ENCODE measurements around the gene SRD5A3. TPM values are rescaled to one million over a fixed set of nuclear protein-coding genes. Genes with fewer than 3 reads are reported as not detected.
A peak's percentile ranks its signal among the peaks of the same experiment; 100 is the strongest.

The SRD5A3 gene
- total and polyA plus RNA-seq, 9 of the 15 experiments (the other 6 are each of a cell fraction or from before 2014, with no cell fraction given), result 2.5 to 37.0 (median 13.3) TPM

DNA sequence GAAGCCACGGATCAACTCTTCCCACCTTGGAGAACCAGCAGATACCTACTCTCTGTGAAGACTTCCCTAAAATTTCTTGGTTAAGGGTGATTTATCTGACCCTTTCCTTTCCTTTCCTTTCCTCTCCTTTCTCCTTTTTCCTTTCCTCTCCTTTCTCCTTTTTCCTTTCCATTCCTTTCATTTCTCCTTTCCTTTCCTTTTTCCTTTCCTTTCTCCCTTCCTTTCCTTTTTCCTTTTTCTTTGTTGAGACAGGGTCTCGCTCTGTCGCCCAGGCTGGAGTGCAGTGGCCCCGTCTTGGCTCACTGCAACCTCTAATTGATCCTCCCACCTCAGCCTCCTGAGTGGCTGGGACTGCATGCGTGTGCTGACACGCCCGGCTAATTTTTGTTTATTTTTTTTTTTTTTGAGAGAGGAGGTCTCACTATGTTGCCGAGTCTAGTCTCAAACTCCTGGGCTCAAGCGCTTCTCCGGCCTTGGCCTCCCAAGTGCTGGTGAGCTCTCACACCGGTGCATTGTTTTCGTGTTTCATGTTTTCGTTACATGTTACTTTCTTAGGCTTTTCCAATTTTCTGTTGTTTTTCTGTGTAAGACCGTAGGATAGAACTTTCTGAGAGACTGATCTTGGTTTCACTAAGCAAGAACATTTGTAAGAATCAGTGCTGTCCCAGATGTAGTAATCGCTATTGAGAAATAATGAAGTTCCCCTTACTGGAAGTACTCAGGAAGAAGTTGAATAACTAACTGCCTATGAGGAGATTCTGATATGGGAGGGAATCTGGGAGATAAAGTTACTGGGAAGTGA, 51.7 kb downstream of the SRD5A3 start (continued):
- TF ChIP-seq KLF16 (IDR thresholded peaks at IDR 0.05), result no peak
- TF ChIP-seq, protein P1, sequence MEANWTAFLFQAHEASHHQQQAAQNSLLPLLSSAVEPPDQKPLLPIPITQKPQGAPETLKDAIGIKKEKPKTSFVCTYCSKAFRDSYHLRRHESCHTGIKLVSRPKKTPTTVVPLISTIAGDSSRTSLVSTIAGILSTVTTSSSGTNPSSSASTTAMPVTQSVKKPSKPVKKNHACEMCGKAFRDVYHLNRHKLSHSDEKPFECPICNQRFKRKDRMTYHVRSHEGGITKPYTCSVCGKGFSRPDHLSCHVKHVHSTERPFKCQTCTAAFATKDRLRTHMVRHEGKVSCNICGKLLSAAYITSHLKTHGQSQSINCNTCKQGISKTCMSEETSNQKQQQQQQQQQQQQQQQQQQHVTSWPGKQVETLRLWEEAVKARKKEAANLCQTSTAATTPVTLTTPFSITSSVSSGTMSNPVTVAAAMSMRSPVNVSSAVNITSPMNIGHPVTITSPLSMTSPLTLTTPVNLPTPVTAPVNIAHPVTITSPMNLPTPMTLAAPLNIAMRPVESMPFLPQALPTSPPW (CRISPR knock-in tag; IDR thresholded peaks at IDR 0.05), result no peak
- TF ChIP-seq ATF4 (CRISPR knock-in tag; IDR thresholded peaks at IDR 0.05), result no peak
- 0 out of 2 replicates have a peak, but pooled peaks have one; percentile 20 for TF ChIP-seq THRAP3 (IDR thresholded peaks at IDR 0.05; ENCODE audit: borderline replicate concordance)
- peak; percentile 31 to 58; a peak in 1 of 4 replicates for TF ChIP-seq ARNT (IDR thresholded peaks at IDR 0.05)
- peak; percentile 91; the same call in 1 of the 2 replicates for TF ChIP-seq LARP7 (IDR thresholded peaks at IDR 0.05)
- no peak for TF ChIP-seq JUNB (CRISPR knock-in tag; conservative IDR thresholded peaks at IDR 0.05)
- TF ChIP-seq ZBTB2 (IDR thresholded peaks at IDR 0.05), result peak; percentile 60
- no peak for TF ChIP-seq ZBED1 (IDR thresholded peaks at IDR 0.05)
- TF ChIP-seq DDX20 (tag; IDR thresholded peaks at IDR 0.05; ENCODE audit: low read depth), result no peak
- no peak for TF ChIP-seq ZFP36 (IDR thresholded peaks at IDR 0.05; ENCODE audit: low read depth, low read length, partially characterized antibody)
- peak; percentile 64; the same call in 1 of the 2 replicates for TF ChIP-seq ZEB2 (IDR thresholded peaks at IDR 0.05)
- no peak for TF ChIP-seq GTF2A2 (tag; IDR thresholded peaks at IDR 0.05)
- TF ChIP-seq ZFPM2 (CRISPR knock-in tag; IDR thresholded peaks at IDR 0.05), result no peak
- peak in 1 of 2 experiments; percentile 2; a peak in 1 of 4 replicates for TF ChIP-seq SIN3A (IDR thresholded peaks at IDR 0.05; ENCODE audit: borderline replicate concordance in 2 of 2, control insufficient read depth in 1 of 2, low read depth in 2 of 2, low read length in 2 of 2)
- TF ChIP-seq, protein P2, sequence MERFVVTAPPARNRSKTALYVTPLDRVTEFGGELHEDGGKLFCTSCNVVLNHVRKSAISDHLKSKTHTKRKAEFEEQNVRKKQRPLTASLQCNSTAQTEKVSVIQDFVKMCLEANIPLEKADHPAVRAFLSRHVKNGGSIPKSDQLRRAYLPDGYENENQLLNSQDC (CRISPR knock-in tag; IDR thresholded peaks at IDR 0.05), result no peak
- TF ChIP-seq ELF1 (tag; IDR thresholded peaks at IDR 0.05), result no peak
- TF ChIP-seq CEBPG (CRISPR knock-in tag; IDR thresholded peaks at IDR 0.05), result no peak
- TF ChIP-seq CEBPG (tag; conservative IDR thresholded peaks at IDR 0.05 in 1 of 2, IDR thresholded peaks at IDR 0.05 in 1 of 2), result peak; percentile 42 to 66
- TF ChIP-seq, protein P3, sequence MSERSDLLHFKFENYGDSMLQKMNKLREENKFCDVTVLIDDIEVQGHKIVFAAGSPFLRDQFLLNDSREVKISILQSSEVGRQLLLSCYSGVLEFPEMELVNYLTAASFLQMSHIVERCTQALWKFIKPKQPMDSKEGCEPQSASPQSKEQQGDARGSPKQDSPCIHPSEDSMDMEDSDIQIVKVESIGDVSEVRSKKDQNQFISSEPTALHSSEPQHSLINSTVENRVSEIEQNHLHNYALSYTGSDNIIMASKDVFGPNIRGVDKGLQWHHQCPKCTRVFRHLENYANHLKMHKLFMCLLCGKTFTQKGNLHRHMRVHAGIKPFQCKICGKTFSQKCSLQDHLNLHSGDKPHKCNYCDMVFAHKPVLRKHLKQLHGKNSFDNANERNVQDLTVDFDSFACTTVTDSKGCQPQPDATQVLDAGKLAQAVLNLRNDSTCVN (CRISPR knock-in tag; IDR thresholded peaks at IDR 0.05), result peak; percentile 61; the same call in 1 of the 2 replicates
- TF ChIP-seq ZZZ3 (IDR thresholded peaks at IDR 0.05), result no peak
